B cell (primary cell): ENCODE results near the gene NUDT3. TPM values are rescaled to one million over a fixed set of nuclear protein-coding genes. Genes with fewer than 3 reads are reported as not detected.

Experiments used
- ATAC-seq: fragments of 200-7000 bp; cut with Tn5 transposase; one replicate; pipeline ENCODE4 v1.10.0; 2021; ENCODE audit warnings: low read depth, mild to moderate bottlenecking, moderate number of reproducible peaks, moderate library complexity
- CTCF ChIA-PET: fragments of 350-600 bp; sonication (Branson Sonifier 250); formaldehyde crosslinking; loops from one replicate; lab custom pipeline; 2021; ENCODE audit warnings: antibody characterized with exemption, inconsistent platforms; lab: Charles Lee
- POLR2A ChIA-PET: fragments of 350-600 bp; sonication (Branson Sonifier 250); formaldehyde crosslinking; loops from one replicate; lab custom pipeline; 2021; ENCODE audit warnings: antibody characterized with exemption; lab: Charles Lee
- DNase-seq: peaks from one replicate; pipeline ENCODE4 v3.0.0; 2013
- H2AFZ ChIP-seq: 2 replicates; pipeline ENCODE4 v1.6.1; 2012; ENCODE audit warnings: mild to moderate bottlenecking, low read depth, low read length; ENCODE audit not compliant: insufficient read depth, poor library complexity, severe bottlenecking
- H3K27ac ChIP-seq, 2 donors: 1 replicate in 1 of 2; 2 replicates in 1 of 2; pipeline ENCODE4 v1.5.1; 2012 to 2013; ENCODE audit warnings: low read length in 2 of 2, mild to moderate bottlenecking in 2 of 2, moderate library complexity in 1 of 2
- H3K27me3 ChIP-seq, 4 experiments: fragments of 200-600 bp in 1 of 4; sonication (generic) in 1 of 4; replicated peaks in 1 of 4; 1 replicate in 2 of 4; 2 replicates in 2 of 4; pipeline versions ENCODE4 v1.6.1 to v1.7.0; 2013 to 2016; ENCODE audit warnings: low read length in 3 of 4, mild to moderate bottlenecking in 2 of 4, mixed read lengths in 1 of 4, moderate library complexity in 1 of 4; ENCODE audit not compliant: insufficient read depth in 4 of 4, control insufficient read depth in 3 of 4; ENCODE audit errors: control extremely low read depth in 1 of 4
- H3K36me3 ChIP-seq, 2 experiments: replicated peaks in 1 of 2; 1 replicate in 1 of 2; 2 replicates in 1 of 2; pipeline versions ENCODE4 v1.6.1 to v1.7.1; 2013; ENCODE audit warnings: low read length in 1 of 2; ENCODE audit not compliant: insufficient read depth in 2 of 2, control insufficient read depth in 1 of 2; ENCODE audit errors: control extremely low read depth in 1 of 2, extremely low read depth in 1 of 2
- H3K4me1 ChIP-seq, 2 donors: fragments of 200-600 bp in 1 of 2; sonication (generic) in 1 of 2; 1 replicate in 1 of 2; 2 replicates in 1 of 2; pipeline versions ENCODE4 v1.5.1 to v1.6.1; 2013 to 2017; ENCODE audit warnings: low read length in 2 of 2; ENCODE audit not compliant: control insufficient read depth in 2 of 2, insufficient read depth in 2 of 2
- H3K4me2 ChIP-seq: replicated peaks from 2 replicates; pipeline ENCODE3; 2012; ENCODE audit warnings: mild to moderate bottlenecking, low read depth, low read length; ENCODE audit not compliant: poor library complexity, severe bottlenecking
- H3K4me3 ChIP-seq, 5 experiments: fragments of 200-600 bp in 1 of 5; sonication (generic) in 1 of 5; 1 replicate in 3 of 5; 2 replicates in 2 of 5; pipeline versions ENCODE4 v1.5.1 to v1.7.0; 2011 to 2016; ENCODE audit warnings: low read length in 4 of 5, mild to moderate bottlenecking in 4 of 5, low read depth in 2 of 5, control low read depth in 1 of 5, moderate library complexity in 1 of 5; ENCODE audit not compliant: insufficient read depth in 1 of 5; ENCODE audit errors: control extremely low read depth in 1 of 5, extremely low read depth in 1 of 5
- H3K79me2 ChIP-seq: fragments of 200-600 bp; sonication (generic); one replicate; pipeline ENCODE4 v1.6.0; 2016; ENCODE audit warnings: low read length; ENCODE audit not compliant: control insufficient read depth, insufficient read depth
- H3K9ac ChIP-seq: fragments of 200-600 bp; sonication (generic); 2 replicates; pipeline ENCODE4 v1.6.1; 2017; ENCODE audit warnings: mild to moderate bottlenecking, low read length, moderate library complexity
- H3K9me3 ChIP-seq, 3 donors: one replicate each; pipeline versions ENCODE4 v1.6.1 to v1.7.1; 2013; ENCODE audit warnings: low read length in 2 of 3; ENCODE audit not compliant: control insufficient read depth in 2 of 3, insufficient read depth in 1 of 3; ENCODE audit errors: control extremely low read depth in 1 of 3
- H4K20me1 ChIP-seq: 2 replicates; pipeline ENCODE4 v1.6.0; 2012; ENCODE audit warnings: mild to moderate bottlenecking, low read length; ENCODE audit not compliant: insufficient read depth, control insufficient read depth, poor library complexity, severe bottlenecking
- H3K27ac Mint-ChIP-seq: one replicate; pipeline ENCODE4 v1.8.0; 2021; ENCODE audit warnings: mixed read lengths
- H3K27me3 Mint-ChIP-seq: one replicate; pipeline ENCODE4 v1.8.0; 2021; ENCODE audit warnings: mixed read lengths
- H3K4me1 Mint-ChIP-seq: one replicate; pipeline ENCODE4 v1.8.0; 2021; ENCODE audit warnings: mixed read lengths
- H3K4me3 Mint-ChIP-seq: one replicate; pipeline ENCODE4 v1.8.0; 2021; ENCODE audit warnings: mixed read lengths
- H3K9me3 Mint-ChIP-seq: one replicate; pipeline ENCODE4 v1.8.0; 2022; ENCODE audit warnings: mixed read lengths; ENCODE audit not compliant: insufficient read depth
- CTCF ChIP-seq: fragments of 200-600 bp; IDR thresholded peaks from one replicate; pipeline ENCODE4 v1.8.0; 2022; ENCODE audit warnings: antibody characterized with exemption, mild to moderate bottlenecking
- EZH2 ChIP-seq: IDR thresholded peaks from 2 replicates; pipeline ENCODE4 v1.6.1; 2012; ENCODE audit warnings: borderline replicate concordance, low read depth, mild to moderate bottlenecking, moderate library complexity, low read length; ENCODE audit not compliant: insufficient read depth, poor library complexity, severe bottlenecking
- intact Hi-C: fragments of 100-400 bp; cut with micrococcal nuclease; formaldehyde crosslinking; loops from one replicate; pipeline ENCODE4 v1.10.0; 2022
- polyA plus RNA-seq: library from polyadenylated mRNA; depleted of rRNA; stranded (reverse); fragments of >200 nt; gene quantifications from 2 replicates; pipeline ENCODE4 v1.2.3, GENCODE V29; 2012
- total RNA-seq, 2 donors: library from RNA; stranded (reverse); fragments of 120-200 nt in 1 of 2; gene quantifications; 1 replicate in 1 of 2; 2 replicates in 1 of 2; pipeline versions ENCODE4 v1.2.3 to v1.2.4, GENCODE V29; 2013 to 2022

NUDT3 gene
- total and polyA plus RNA-seq, 2 donors (not counting 1 experiment from before 2014, with no cell fraction given) = 18.2 to 37.4 TPM

GRCh38 chr6:34343806-34344205, 48.7 kb downstream of the NUDT3 start:
- Mint-ChIP-seq H3K9me3 (no peaks in the 10 kb centered on the region), H3K27ac (no peak overlapping the region), H3K4me1 (peaks cover 57% of the 10 kb centered on the region), H3K27me3 (no peaks in the 10 kb centered on the region), H3K4me3 (no peak overlapping the region)
- intact Hi-C loops = loop anchor here (5.0 kb wide), 1 partner anchor 47 kb away; no protein-coding TSS in a partner anchor
- H3K9ac ChIP-seq = no peak overlapping the region
- CTCF ChIA-PET = interaction anchor here (0.6 kb wide), 1 partner anchor 1685 kb away, joined by 3 read pairs; no protein-coding TSS in a partner anchor
- no peaks in the 10 kb centered on the region for H3K27me3 ChIP-seq
- H2AFZ ChIP-seq = no peak overlapping the region
- H3K36me3 ChIP-seq = peaks cover 0 to 30% of the 10 kb centered on the region in 2 experiments
- TF ChIP-seq EZH2 = no peak
- no peak for TF ChIP-seq CTCF
- H3K9me3 ChIP-seq = no peaks in the 10 kb centered on the region
- DNase-seq (no peak), ATAC-seq (no peak)
- peaks cover 25 to 29% of the 10 kb centered on the region in 2 donors for H3K4me1 ChIP-seq
- POLR2A ChIA-PET = interaction anchor here (0.8 kb wide), 1 partner anchor 11 kb away, joined by 4 read pairs; no protein-coding TSS in a partner anchor
- H3K4me2 ChIP-seq = no peak overlapping the region
- H4K20me1 ChIP-seq = peaks cover 15% of the 10 kb centered on the region
- no peak overlapping the region for H3K4me3 ChIP-seq
- H3K27ac ChIP-seq = no peak overlapping the region
- peaks cover 95% of the 10 kb centered on the region for H3K79me2 ChIP-seq

- Histone ChIP-seq H3K79me2 (peaks cover 93% of the 10 kb centered on the region), H3K36me3 (peaks cover 0 to 31% of the 10 kb centered on the region in 2 experiments), H3K27me3 (no peaks in the 10 kb centered on the region), H3K9ac (no peak overlapping the region), H2AFZ (no peak overlapping the region), H3K4me2 (no peak overlapping the region), H3K4me3 (no peak overlapping the region), H4K20me1 (peaks cover 12% of the 10 kb centered on the region), H3K27ac (no peak overlapping the region), H3K4me1 (peaks cover 32 to 36% of the 10 kb centered on the region in 2 donors), H3K9me3 (no peaks in the 10 kb centered on the region)
- H3K4me1 Mint-ChIP-seq = peaks cover 67% of the 10 kb centered on the region
- ATAC-seq (no peak), DNase-seq (no peak)
- no peaks in the 10 kb centered on the region for H3K27me3 Mint-ChIP-seq
- ChIA-PET CTCF (no interaction called here), POLR2A (no interaction called here)
- no peak overlapping the region for H3K4me3 Mint-ChIP-seq
- no peaks in the 10 kb centered on the region for H3K9me3 Mint-ChIP-seq
- TF ChIP-seq CTCF = no peak
- TF ChIP-seq EZH2 = no peak
- intact Hi-C loops = loop anchor here (5.0 kb wide), 1 partner anchor 45 kb away; no protein-coding TSS in a partner anchor
- no peak overlapping the region for H3K27ac Mint-ChIP-seq
Observed at GRCh38 chr6:34342247-34342646, 50.2 kb downstream of the NUDT3 start.
